B cell (primary cell): ENCODE measurements around the gene OCA2.

Experiments
- CTCF ChIP-seq: fragments of 200-600 bp; IDR thresholded peaks from one replicate; pipeline ENCODE4 v1.8.0; 2022; ENCODE audit warnings: antibody characterized with exemption, mild to moderate bottlenecking
- EZH2 ChIP-seq: IDR thresholded peaks from 2 replicates; pipeline ENCODE4 v1.6.1; 2012; ENCODE audit warnings: borderline replicate concordance, low read depth, mild to moderate bottlenecking, moderate library complexity, low read length; ENCODE audit not compliant: insufficient read depth, poor library complexity, severe bottlenecking

DNA sequence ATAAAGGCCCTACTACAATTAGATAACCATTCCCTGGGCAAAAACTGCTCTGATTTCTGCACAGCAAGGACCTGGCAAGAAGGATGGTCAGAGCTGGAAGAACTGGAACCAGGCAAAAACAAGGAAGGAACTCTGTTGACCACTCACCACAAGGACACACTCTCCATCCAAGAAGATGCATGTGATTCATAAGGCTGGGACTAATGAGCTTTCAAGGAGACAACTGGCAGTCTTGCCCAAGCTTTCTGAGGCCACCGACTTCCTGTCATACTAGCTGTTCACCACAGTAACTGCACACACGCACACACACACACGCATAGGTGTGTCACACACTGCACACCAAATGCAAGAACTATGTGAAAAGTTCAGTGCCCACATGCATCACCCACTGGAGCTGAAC lies 256.6 kb downstream of the OCA2 start:
- TF ChIP-seq EZH2 (no peak), CTCF (no peak)
